Measurements from ENCODE around the gene NDUFAF7. TPM values are rescaled to one million over a fixed set of nuclear protein-coding genes. Genes with fewer than 3 reads are reported as not detected.
A peak's percentile ranks its signal among the peaks of the same experiment; 100 is the strongest.

NDUFAF7 gene
- polyA plus RNA-seq, 2 of the 4 experiments (the other 2 are of a cell fraction), result 28.8 to 48.0 TPM

- no peak for FAIRE-seq
- peak; percentile 47 to 64; a peak in 4 of 6 replicates for ATAC-seq
- ChIA-PET CTCF (interaction anchor here (2.4 kb wide), 1 partner anchor 11 kb away, joined by 8 read pairs; no protein-coding TSS in a partner anchor), POLR2A (no interaction called here)
- TF ChIP-seq RFX5 (IDR thresholded peaks at IDR 0.05) (no peak), NR3C1 (IDR thresholded peaks at IDR 0.05) (no peak), JUN (IDR thresholded peaks at IDR 0.05) (no peak)
- H3K4me1 ChIP-seq, result peaks cover 11% of the 10 kb centered on the region; the same call in 2 of the 3 replicates
- H3K4me2 ChIP-seq, result no peak overlapping the region
- WGBS (ENCODE audit: missing lambda C conversion rate), result 90% methylated on average over 2 of the region's 2 CpGs
- no peak for DNase-seq (ENCODE audit: low read depth in 1 of 2, low spot score in 1 of 2)
- no peaks in the 10 kb centered on the region for H3K9me3 ChIP-seq
- no peak overlapping the region for H3K27ac ChIP-seq
- H3K4me3 ChIP-seq, result no peak overlapping the region
Measured at GRCh38 chr2:37283207-37283606, 51.7 kb downstream of the NDUFAF7 start.

- peaks cover 11% of the 10 kb centered on the region; the same call in 2 of the 3 replicates for H3K4me1 ChIP-seq
- H3K27ac ChIP-seq, result no peak overlapping the region
- DNase-seq (ENCODE audit: low read depth in 1 of 2, low spot score in 1 of 2) (no peak), FAIRE-seq (no peak), ATAC-seq (no peak)
- CTCF ChIA-PET, result interaction anchor here (0.9 kb wide), 1 partner anchor 15 kb away, joined by 3 read pairs; no protein-coding TSS in a partner anchor
- POLR2A ChIA-PET, result no interaction called here
- no peaks in the 10 kb centered on the region for H3K9me3 ChIP-seq
- TF ChIP-seq MAFK (IDR thresholded peaks at IDR 0.05; ENCODE audit: partially characterized antibody) (no peak), POLR2AphosphoS2 (conservative IDR thresholded peaks at IDR 0.05; ENCODE audit: low read length) (no peak), RFX5 (IDR thresholded peaks at IDR 0.05) (no peak), E2F6 (IDR thresholded peaks at IDR 0.05; ENCODE audit: borderline replicate concordance, low read depth) (no peak), USF2 (IDR thresholded peaks at IDR 0.05) (no peak), GATA3 (IDR thresholded peaks at IDR 0.05; ENCODE audit: borderline replicate concordance) (no peak), PHF8 (IDR thresholded peaks at IDR 0.05; ENCODE audit: borderline replicate concordance, low read depth) (no peak), NFE2L2 (conservative IDR thresholded peaks at IDR 0.05; ENCODE audit: low read length) (no peak), CTCF (IDR thresholded peaks at IDR 0.05) (no peak), EHF (CRISPR knock-in tag; IDR thresholded peaks at IDR 0.05) (no peak), FOXS1 (CRISPR knock-in tag; IDR thresholded peaks at IDR 0.05) (no peak), MYC (IDR thresholded peaks at IDR 0.05; ENCODE audit: borderline replicate concordance, low read length) (no peak), SREBF2 (IDR thresholded peaks at IDR 0.05) (no peak), HEYL (CRISPR knock-in tag; IDR thresholded peaks at IDR 0.05) (no peak)
- H3K4me2 ChIP-seq, result no peak overlapping the region
- no peak overlapping the region for H3K4me3 ChIP-seq
Measured at GRCh38 chr2:37284381-37284780, 52.9 kb downstream of the NDUFAF7 start.

- FAIRE-seq (peak; percentile 7), DNase-seq (ENCODE audit: low read depth in 1 of 2, low spot score in 1 of 2) (peak; percentile 19 to 40), ATAC-seq (peak; percentile 79 to 89)
- Histone ChIP-seq H3K27ac (no peak overlapping the region), H3K9me3 (no peaks in the 10 kb centered on the region), H3K4me2 (no peak overlapping the region), H3K4me3 (no peak overlapping the region), H3K4me1 (peaks cover 9% of the 10 kb centered on the region; the same call in 2 of the 3 replicates)
- ChIA-PET CTCF (interaction anchor here (0.6 to 1.8 kb wide), 4 partner anchors 16 to 588 kb away, joined by 3 to 7 read pairs (median 4); no protein-coding TSS in a partner anchor), POLR2A (no interaction called here)
- WGBS (ENCODE audit: missing lambda C conversion rate), result 95% methylated on average over 2 of the region's 2 CpGs
- no peak for TF ChIP-seq MAZ (IDR thresholded peaks at IDR 0.05; ENCODE audit: borderline replicate concordance, low read depth, low read length)
- no peak for TF ChIP-seq EP300 (IDR thresholded peaks at IDR 0.05)
- TF ChIP-seq CTCF (IDR thresholded peaks at IDR 0.05), result peak; percentile 42
- peak; percentile 56 to 66 for TF ChIP-seq RAD21 (conservative IDR thresholded peaks at IDR 0.05 in 1 of 2, IDR thresholded peaks at IDR 0.05 in 1 of 2)
- TF ChIP-seq CEBPB (IDR thresholded peaks at IDR 0.05), result 0 out of 4 replicates have a peak, but pooled peaks of 1 of the 2 experiments have one; percentile 14
Measured at GRCh38 chr2:37287966-37288365, 56.5 kb downstream of the NDUFAF7 start.
